Spinal cord (tissue), 10 donors: ENCODE data around the gene ZNF862. TPM values are rescaled to one million over a fixed set of nuclear protein-coding genes. Genes with fewer than 3 reads are reported as not detected.

Source experiments
- DNase-seq, 6 donors: peaks; one replicate each; pipeline versions ENCODE4 v3.0.0 to v3.0.0-alpha.2; 2013 to 2015; ENCODE audit warnings: low spot score in 6 of 6, low read depth in 4 of 6
- H3K27ac ChIP-seq: one replicate; pipeline ENCODE4 v1.5.1; 2013; ENCODE audit warnings: low read depth, low read length, control low read depth
- H3K27me3 ChIP-seq: one replicate; pipeline ENCODE4 v1.6.1; 2013; ENCODE audit warnings: low read length; ENCODE audit not compliant: control insufficient read depth, insufficient read depth
- H3K36me3 ChIP-seq: one replicate; pipeline ENCODE4 v1.6.1; 2013; ENCODE audit warnings: low read length; ENCODE audit not compliant: control insufficient read depth, insufficient read depth
- H3K4me1 ChIP-seq: one replicate; pipeline ENCODE4 v1.6.1; 2013; ENCODE audit warnings: low read length; ENCODE audit not compliant: control insufficient read depth, insufficient read depth
- H3K4me3 ChIP-seq: one replicate; pipeline ENCODE4 v1.5.1; 2013; ENCODE audit warnings: low read depth, low read length, control low read depth
- H3K9me3 ChIP-seq: one replicate; pipeline ENCODE4 v1.6.1; 2013; ENCODE audit warnings: low read length; ENCODE audit not compliant: control insufficient read depth, insufficient read depth
- WGBS: methylation state at CpG from one replicate; pipeline ENCODE4 v1.1.5; 2013; ENCODE audit warnings: missing lambda C conversion rate; ENCODE audit not compliant: insufficient coverage; 5-methylcytosine and 5-hydroxymethylcytosine counted together
- polyA plus RNA-seq, 2 donors: library from polyadenylated mRNA; unstranded; fragments of 120-200 nt; gene quantifications; one replicate each; pipeline ENCODE4 v1.2.1, GENCODE V29; 2013; ENCODE audit not compliant: insufficient read length in 2 of 2
- total RNA-seq, 2 donors: library from RNA; depleted of rRNA in 1 of 2; stranded (reverse); fragments of 120-200 nt in 1 of 2; fragments of >200 nt in 1 of 2; gene quantifications; one replicate each; pipeline versions ENCODE4 v1.2.3 to v1.2.4, GENCODE V29; 2013 to 2014
- donor health status: healthy.

ZNF862 gene
- total and polyA plus RNA-seq, 4 donors = 10.3 to 27.9 (median 22.2) TPM

DNA sequence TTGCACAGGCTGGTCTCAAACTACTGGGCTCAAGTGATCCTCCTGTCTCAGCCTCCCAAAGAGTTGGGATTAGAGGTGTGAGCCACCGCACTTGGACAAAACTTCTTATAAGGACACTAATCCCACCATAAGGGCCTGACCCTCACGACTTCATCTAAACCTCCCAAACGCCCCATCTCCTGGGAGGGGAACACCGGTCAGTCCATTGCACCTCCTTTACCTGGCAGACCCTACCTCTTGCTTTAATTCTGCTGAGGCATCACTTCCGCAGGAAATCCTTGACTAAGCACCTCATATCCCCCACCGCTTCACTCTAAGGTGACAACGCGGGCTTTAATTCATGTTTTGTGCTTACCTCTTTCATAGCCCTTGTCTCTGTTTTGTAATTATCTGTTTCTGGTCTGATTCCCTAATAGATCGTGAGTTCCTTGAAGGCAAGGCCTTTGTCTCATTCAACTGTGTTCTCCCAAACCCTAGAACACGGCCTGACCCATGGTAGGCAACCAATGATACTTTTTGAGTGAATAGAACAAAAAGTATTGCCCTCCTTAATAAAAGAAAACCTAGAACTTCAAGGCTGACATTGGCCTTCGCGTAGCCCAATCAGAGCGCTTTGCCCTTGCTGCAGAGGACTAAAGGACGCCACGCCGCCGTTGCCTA lies 481 bp upstream of the ZNF862 start:
- peak overlapping the region; percentile 64 for H3K4me3 ChIP-seq
- peaks cover 12% of the 10 kb centered on the region for H3K4me1 ChIP-seq
- no peaks in the 10 kb centered on the region for H3K36me3 ChIP-seq
- whole genome bisulfite sequencing = 21% methylated on average over 11 of the region's 17 CpGs
- no peaks in the 10 kb centered on the region for H3K9me3 ChIP-seq
- H3K27me3 ChIP-seq = no peaks in the 10 kb centered on the region
- no peak overlapping the region for H3K27ac ChIP-seq
- no peak for DNase-seq

DNA sequence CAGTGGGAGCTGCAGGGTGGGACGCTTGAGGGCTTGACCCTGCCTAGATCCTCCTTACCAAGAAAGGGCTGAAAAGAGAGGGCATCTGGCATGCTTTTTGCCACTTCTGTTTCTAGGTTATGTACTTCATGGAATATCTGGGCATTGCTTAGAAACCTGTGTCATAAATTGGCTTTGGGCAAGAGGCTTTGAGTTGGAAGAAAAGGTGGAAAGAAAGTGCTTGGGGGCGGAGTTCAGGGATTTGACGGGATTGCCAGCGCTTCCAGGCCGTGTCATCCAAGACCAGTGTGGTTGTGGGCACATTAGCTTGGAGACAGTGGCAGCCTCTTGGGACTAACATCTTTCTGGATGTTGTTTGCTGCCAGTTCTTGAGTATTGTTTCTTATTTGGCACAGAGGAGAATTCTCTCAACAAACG lies 825 bp downstream of the ZNF862 start:
- no peaks in the 10 kb centered on the region for H3K9me3 ChIP-seq
- H3K4me3 ChIP-seq = peak overlapping the region; percentile 64
- peaks cover 12% of the 10 kb centered on the region for H3K4me1 ChIP-seq
- no peak for DNase-seq
- no peaks in the 10 kb centered on the region for H3K36me3 ChIP-seq
- H3K27me3 ChIP-seq = no peaks in the 10 kb centered on the region
- WGBS = 22% methylated on average over 4 of the region's 6 CpGs
- H3K27ac ChIP-seq = peak overlapping the region; percentile 37

DNA sequence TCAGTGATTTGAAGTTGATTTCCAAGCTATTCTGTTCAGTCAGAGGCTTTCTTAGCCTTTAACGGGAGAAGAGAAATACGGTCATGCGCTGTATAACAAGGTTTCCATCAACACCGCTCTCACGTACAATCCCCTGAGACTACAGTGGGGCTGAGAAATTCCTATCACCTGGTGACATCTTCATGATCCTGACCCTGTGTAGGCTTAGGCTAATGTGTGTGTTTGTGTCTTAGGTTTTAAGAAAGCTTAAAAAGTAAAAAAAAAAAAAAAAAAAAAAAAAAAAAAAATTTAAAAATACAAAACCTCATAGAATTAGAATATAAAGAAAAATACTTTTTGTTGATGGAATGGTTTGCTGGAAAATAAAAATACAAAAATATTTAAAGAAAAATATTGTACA lies 1.8 kb downstream of the ZNF862 start:
- peaks cover 6% of the 10 kb centered on the region for H3K36me3 ChIP-seq
- no CpG with 5 or more reads among the region's 5 CpGs for WGBS

DNA sequence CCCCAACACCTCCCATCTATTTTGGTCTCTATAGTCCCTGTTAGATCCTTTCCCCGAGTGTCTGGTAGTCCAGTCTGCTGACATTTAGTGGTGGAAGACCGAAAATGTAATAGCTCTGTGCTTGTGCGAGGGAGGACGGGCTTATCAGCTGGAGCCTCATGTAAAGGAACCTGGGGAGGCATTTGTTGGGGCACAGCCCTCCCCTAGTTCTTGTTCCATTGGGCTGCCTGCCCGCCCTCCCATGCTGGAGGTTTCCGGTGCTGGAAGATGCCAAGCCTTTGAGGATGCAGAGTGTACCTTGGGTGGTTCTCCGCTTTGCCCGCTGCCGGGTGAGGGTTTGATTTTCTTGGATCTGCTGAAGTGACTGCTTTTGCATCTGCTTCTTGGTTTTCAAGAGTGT lies 5.4 kb downstream of the ZNF862 start:
- 95% methylated on average over 7 of the region's 9 CpGs for WGBS
- Histone ChIP-seq H3K27ac (no peak overlapping the region), H3K9me3 (no peaks in the 10 kb centered on the region), H3K27me3 (no peaks in the 10 kb centered on the region), H3K4me3 (no peak overlapping the region), H3K4me1 (peaks cover 6% of the 10 kb centered on the region), H3K36me3 (peaks cover 20% of the 10 kb centered on the region)
- DNase-seq = no peak

More for the DNA sequence above, 1.8 kb downstream of the ZNF862 start:
- no peaks in the 10 kb centered on the region for H3K27me3 ChIP-seq
- DNase-seq = no peak
- H3K27ac ChIP-seq = no peak overlapping the region
- peaks cover 12% of the 10 kb centered on the region for H3K4me1 ChIP-seq
- no peak overlapping the region for H3K4me3 ChIP-seq
- no peaks in the 10 kb centered on the region for H3K9me3 ChIP-seq

DNA sequence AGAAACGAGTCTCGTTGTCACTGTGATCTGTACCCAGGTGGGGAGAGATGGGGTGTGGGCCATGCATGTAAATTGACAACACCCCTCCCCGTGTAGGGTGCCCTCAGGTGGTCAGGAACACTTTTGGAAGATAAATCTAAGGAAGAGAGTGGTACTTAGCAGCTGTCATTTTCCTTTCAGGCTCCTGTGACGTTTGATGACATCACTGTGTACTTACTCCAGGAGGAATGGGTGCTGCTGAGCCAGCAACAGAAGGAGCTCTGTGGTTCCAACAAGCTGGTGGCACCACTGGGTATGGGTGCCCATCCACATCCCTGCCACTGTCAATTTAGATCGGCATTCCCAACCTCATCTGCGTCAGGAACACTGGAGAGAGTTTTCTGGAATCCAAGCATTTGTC lies 6.3 kb downstream of the ZNF862 start:
- WGBS = 56% methylated on average over 6 of the region's 6 CpGs
- no peaks in the 10 kb centered on the region for H3K9me3 ChIP-seq
- no peak overlapping the region for H3K4me3 ChIP-seq
- no peak for DNase-seq
- H3K4me1 ChIP-seq = no peaks in the 10 kb centered on the region
- no peak overlapping the region for H3K27ac ChIP-seq
- no peaks in the 10 kb centered on the region for H3K27me3 ChIP-seq
- peaks cover 23% of the 10 kb centered on the region for H3K36me3 ChIP-seq

DNA sequence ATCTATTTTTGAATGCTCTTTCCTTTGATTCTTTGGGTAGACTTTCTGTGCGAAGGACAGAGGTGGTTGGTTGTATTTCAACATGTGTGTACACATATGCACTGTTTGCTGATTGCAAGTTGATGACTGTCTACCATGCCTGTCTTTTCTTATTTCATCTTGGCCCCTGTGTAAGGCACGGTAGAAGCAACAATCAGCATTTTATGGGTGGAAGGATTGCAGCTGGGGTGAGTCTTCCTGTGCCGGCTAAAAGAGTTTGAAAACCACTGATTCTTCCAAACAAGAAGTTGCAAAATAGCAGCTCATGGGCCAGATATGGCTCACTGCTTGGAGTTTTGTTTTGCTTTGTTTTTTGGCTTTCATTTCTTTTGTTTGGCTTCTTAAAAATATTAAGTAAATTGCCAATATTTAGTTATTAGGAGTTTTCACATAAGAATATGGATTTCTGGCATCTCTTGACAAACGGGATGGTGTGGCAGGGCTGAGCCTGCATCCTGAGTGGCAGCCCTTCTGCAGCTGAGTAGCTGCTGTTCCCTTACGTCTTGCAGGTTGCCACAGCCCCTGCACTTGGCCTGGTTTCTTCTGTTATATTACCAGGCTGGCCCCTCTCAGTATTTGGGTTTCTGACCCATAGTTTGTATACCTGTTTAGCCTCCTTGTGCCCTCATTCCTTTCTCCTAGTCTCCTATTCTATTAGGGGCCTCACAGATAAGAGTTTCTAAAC lies 7.2 kb downstream of the ZNF862 start:
- Histone ChIP-seq H3K4me3 (no peak overlapping the region), H3K4me1 (peaks cover 6% of the 10 kb centered on the region), H3K9me3 (no peaks in the 10 kb centered on the region), H3K36me3 (peaks cover 26% of the 10 kb centered on the region), H3K27me3 (no peaks in the 10 kb centered on the region), H3K27ac (no peak overlapping the region)
- 94% methylated on average over 2 of the region's 5 CpGs for WGBS
- DNase-seq = no peak

DNA sequence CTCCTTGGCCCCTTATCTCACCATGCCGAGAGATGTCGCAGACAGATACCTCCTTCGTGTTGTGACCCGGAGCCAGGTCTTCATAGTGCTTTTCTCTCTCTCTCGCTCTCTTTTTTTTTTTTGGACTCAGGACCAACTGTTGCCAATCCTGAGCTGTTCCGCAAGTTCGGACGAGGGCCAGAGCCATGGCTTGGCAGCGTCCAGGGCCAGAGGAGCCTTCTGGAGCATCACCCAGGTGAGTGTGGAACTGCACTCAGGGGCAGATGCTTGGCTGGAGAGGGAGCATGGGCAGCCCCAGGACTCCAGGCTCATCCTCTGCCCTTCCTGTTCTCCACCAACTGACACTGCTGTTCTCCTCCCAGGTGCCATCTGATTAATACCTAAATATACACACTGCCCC lies 7.8 kb downstream of the ZNF862 start:
- H3K27me3 ChIP-seq = no peaks in the 10 kb centered on the region
- no peak overlapping the region for H3K27ac ChIP-seq
- H3K36me3 ChIP-seq = peaks cover 31% of the 10 kb centered on the region
- H3K4me3 ChIP-seq = no peak overlapping the region
- 98% methylated on average over 9 of the region's 9 CpGs for WGBS
- no peaks in the 10 kb centered on the region for H3K9me3 ChIP-seq
- peaks cover 6% of the 10 kb centered on the region for H3K4me1 ChIP-seq
- no peak for DNase-seq

DNA sequence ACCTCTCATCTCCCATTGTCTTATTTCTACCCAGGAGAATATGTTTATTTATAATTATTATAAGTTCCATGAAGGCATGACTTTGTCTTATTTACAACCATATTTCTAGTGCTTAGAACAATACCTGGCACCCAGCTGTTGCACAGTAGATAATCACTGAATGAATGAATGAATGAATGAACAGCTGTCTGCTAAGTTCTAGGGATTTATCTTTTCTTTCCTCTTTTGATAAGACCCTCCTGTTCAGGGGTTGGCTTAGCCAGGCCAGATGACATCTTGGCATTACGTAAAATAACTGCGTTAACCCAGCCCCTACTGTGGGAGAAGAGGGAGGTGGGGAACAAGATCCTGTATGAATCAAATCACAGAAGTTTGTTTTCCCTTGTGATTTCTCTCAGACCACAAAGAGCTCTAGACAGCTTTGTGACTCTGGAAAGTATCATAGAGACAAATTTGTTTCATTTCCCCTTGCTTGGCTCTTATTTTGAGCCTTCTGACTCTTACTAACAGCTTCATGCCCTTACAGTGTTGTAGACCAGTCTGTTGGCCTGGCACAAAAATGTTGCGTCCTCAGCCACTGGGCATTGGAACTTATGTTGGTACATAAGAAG lies 8.4 kb downstream of the ZNF862 start:
- H3K9me3 ChIP-seq = no peaks in the 10 kb centered on the region
- H3K4me3 ChIP-seq = no peak overlapping the region
- no peaks in the 10 kb centered on the region for H3K27me3 ChIP-seq
- H3K36me3 ChIP-seq = peaks cover 33% of the 10 kb centered on the region
- peaks cover 6% of the 10 kb centered on the region for H3K4me1 ChIP-seq
- 100% methylated on average over 1 of the region's 3 CpGs for WGBS
- no peak overlapping the region for H3K27ac ChIP-seq
- DNase-seq = no peak

DNA sequence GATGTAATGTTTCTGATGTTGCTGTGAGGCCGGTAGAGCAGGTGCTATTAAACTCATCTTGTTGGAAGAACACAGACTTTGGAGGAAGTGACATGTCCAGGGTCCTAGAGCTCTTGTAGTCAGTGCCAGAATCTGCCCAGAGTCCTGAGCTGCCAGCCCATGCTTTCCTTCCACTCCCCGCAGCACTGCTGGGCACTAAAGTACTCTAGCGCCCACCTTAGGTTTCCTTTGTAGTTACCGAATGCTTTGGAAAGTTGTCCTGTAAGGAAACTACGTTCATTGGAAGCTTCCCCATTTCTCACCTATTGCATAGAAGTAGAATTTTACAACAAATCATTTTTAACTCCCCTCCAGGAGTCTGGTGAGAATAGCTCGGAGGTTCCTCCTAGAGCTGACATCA lies 11.0 kb downstream of the ZNF862 start:
- H3K36me3 ChIP-seq = peaks cover 41% of the 10 kb centered on the region
- no peak overlapping the region for H3K4me3 ChIP-seq
- H3K27me3 ChIP-seq = no peaks in the 10 kb centered on the region
- H3K27ac ChIP-seq = no peak overlapping the region
- no peak for DNase-seq
- peaks cover 6% of the 10 kb centered on the region for H3K4me1 ChIP-seq
- WGBS = 82% methylated on average over 2 of the region's 6 CpGs
- no peaks in the 10 kb centered on the region for H3K9me3 ChIP-seq
